HG03354 (cell line): ENCODE results near the gene FES.

Experiments
- ATAC-seq: cut with Tn5 transposase; IDR thresholded peaks from one replicate; pipeline ENCODE4 v1.9.1; 2021; ENCODE audit warnings: mild to moderate bottlenecking; ENCODE audit not compliant: unreplicated experiment, poor library complexity, severe bottlenecking

FES gene

GRCh38 chr15:90887037-90887481, 2.8 kb downstream of the FES start:
- ATAC-seq: no peak

- no peak for ATAC-seq
These were observed 5.0 kb downstream of the FES start for GRCh38 chr15:90889313-90889730.

- ATAC-seq: no peak
These were observed 5.6 kb downstream of the FES start for GRCh38 chr15:90889736-90890456.

GRCh38 chr15:90890839-90891238, 6.5 kb downstream of the FES start:
- no peak for ATAC-seq

- no peak for ATAC-seq
These were observed 7.1 kb downstream of the FES start for GRCh38 chr15:90891346-90891949.

- no peak for ATAC-seq
These were observed 7.7 kb downstream of the FES start for GRCh38 chr15:90892023-90892422.

GRCh38 chr15:90892498-90893174, 8.3 kb downstream of the FES start:
- ATAC-seq: no peak

- ATAC-seq: no peak
These were observed 9.1 kb downstream of the FES start for GRCh38 chr15:90893175-90894090.

- no peak for ATAC-seq
These were observed 11.3 kb downstream of the FES start for GRCh38 chr15:90895571-90896117.

GRCh38 chr15:90897131-90897655, 12.9 kb downstream of the FES start:
- peak; percentile 52 for ATAC-seq

- no peak for ATAC-seq
These were observed 17.1 kb downstream of the FES start for GRCh38 chr15:90901175-90902039.

GRCh38 chr15:90902040-90902839, 17.9 kb downstream of the FES start:
- ATAC-seq: peak; percentile 77

GRCh38 chr15:90902840-90903732, 18.8 kb downstream of the FES start, which contains the start of gene MAN2A2:
MAN2A2 (plus strand) TSS chr15:90903302; CDS start chr15:90904208, 906 bp downstream.
- ATAC-seq: peak; percentile 63

- no peak for ATAC-seq
These were observed 19.6 kb downstream of the FES start for GRCh38 chr15:90903733-90904536.

GRCh38 chr15:90904746-90905145, 20.4 kb downstream of the FES start:
- ATAC-seq: no peak
